ENCODE measurements around the gene PRM1.
"Not testable (repeated sequence)": the region's sequence is repeated elsewhere in the genome, so short reads cannot be mapped to it uniquely, and the experiment has no call there.

The PRM1 gene

GRCh38 chr16:11298143-11298900 lies 17.2 kb upstream of the PRM1 start:
- FAIRE-seq, result no peak
- no peak for DNase-seq (ENCODE audit: insufficient read length, low spot score)

- FAIRE-seq, result no peak
- DNase-seq (ENCODE audit: insufficient read length, low spot score), result no peak
Observed at GRCh38 chr16:11297492-11298142, 16.5 kb upstream of the PRM1 start.

- no peak for DNase-seq (ENCODE audit: insufficient read length, low spot score)
- no peak for FAIRE-seq
Observed at GRCh38 chr16:11296706-11297491, 15.8 kb upstream of the PRM1 start.

GRCh38 chr16:11296351-11296705 lies 15.2 kb upstream of the PRM1 start:
- FAIRE-seq, result no peak
- no peak for DNase-seq (ENCODE audit: insufficient read length, low spot score)

- no peak for DNase-seq (ENCODE audit: insufficient read length, low spot score)
- no peak for FAIRE-seq
Observed at GRCh38 chr16:11295672-11296071, 14.5 kb upstream of the PRM1 start.

- DNase-seq (ENCODE audit: insufficient read length, low spot score) (no peak), FAIRE-seq (no peak)
Observed at GRCh38 chr16:11292076-11292748, 11.1 kb upstream of the PRM1 start.

GRCh38 chr16:11291091-11291703 lies 10.1 kb upstream of the PRM1 start:
- FAIRE-seq, result no peak
- no peak for DNase-seq (ENCODE audit: insufficient read length, low spot score)

- no peak for FAIRE-seq
- DNase-seq (ENCODE audit: insufficient read length, low spot score), result no peak
Observed at GRCh38 chr16:11290102-11290893, 9.2 kb upstream of the PRM1 start.

GRCh38 chr16:11289696-11290095 lies 8.6 kb upstream of the PRM1 start:
- not testable (repeated sequence) for FAIRE-seq; DNase-seq (ENCODE audit: insufficient read length, low spot score)

GRCh38 chr16:11289202-11289601 lies 8.1 kb upstream of the PRM1 start:
- DNase-seq (ENCODE audit: insufficient read length, low spot score) (no peak), FAIRE-seq (no peak)

- FAIRE-seq (no peak), DNase-seq (ENCODE audit: insufficient read length, low spot score) (no peak)
Observed at GRCh38 chr16:11285842-11286241, 4.7 kb upstream of the PRM1 start.

- FAIRE-seq, result no peak
- no peak for DNase-seq (ENCODE audit: insufficient read length, low spot score)
Observed at GRCh38 chr16:11283820-11284248, 2.7 kb upstream of the PRM1 start.

- DNase-seq (ENCODE audit: insufficient read length, low spot score) (no peak), FAIRE-seq (no peak)
Observed at GRCh38 chr16:11278681-11279628, 2.2 kb downstream of the PRM1 start.

- FAIRE-seq (no peak), DNase-seq (ENCODE audit: insufficient read length, low spot score) (no peak)
Observed at GRCh38 chr16:11277607-11278337, 3.4 kb downstream of the PRM1 start.

GRCh38 chr16:11276896-11277593 lies 4.1 kb downstream of the PRM1 start:
- DNase-seq (ENCODE audit: insufficient read length, low spot score) (no peak), FAIRE-seq (no peak)

- DNase-seq (ENCODE audit: insufficient read length, low spot score) (no peak), FAIRE-seq (no peak)
Observed at GRCh38 chr16:11276143-11276895, 4.8 kb downstream of the PRM1 start, which contains the start of gene PRM2. TSS of gene PRM2 (minus strand) at chr16:11276480. CDS start at chr16:11276370, 110 bp downstream.

- FAIRE-seq (no peak), DNase-seq (ENCODE audit: insufficient read length, low spot score) (no peak)
Observed at GRCh38 chr16:11274964-11275363, 6.2 kb downstream of the PRM1 start.

Measured in HTR-8/SVneo (cell line).